ENCODE results near the gene SPDYE6. TPM values are rescaled to one million over a fixed set of nuclear protein-coding genes. Genes with fewer than 3 reads are reported as not detected.
A peak's percentile ranks its signal among the peaks of the same experiment; 100 is the strongest.

SPDYE6 gene
- polyA plus RNA-seq, 3 donors, result 0.12 to 0.29 TPM; not detected in 1

- Histone ChIP-seq H3K4me1 (ENCODE audit: control insufficient read depth in 1 of 2, insufficient read depth in 2 of 2, low read length in 2 of 2) (peaks cover 0 to 4% of the 10 kb centered on the region in 2 donors), H2AFZ (ENCODE audit: insufficient read depth, low read depth, low read length, poor library complexity, severe bottlenecking) (no peak overlapping the region), H3K9me3 (replicated peaks in 1 of 2; ENCODE audit: control insufficient read depth in 1 of 2, insufficient read depth in 1 of 2, low read length in 2 of 2) (no peaks in the 10 kb centered on the region), H4K20me1 (ENCODE audit: insufficient read depth, low read length) (no peaks in the 10 kb centered on the region), H3K27me3 (ENCODE audit: control insufficient read depth in 2 of 2, insufficient read depth in 2 of 2, low read length in 2 of 2) (no peaks in the 10 kb centered on the region), H3K27ac (ENCODE audit: low read depth in 1 of 2, low read length in 2 of 2) (no peak overlapping the region), H3K4me3 (replicated peaks in 1 of 3; ENCODE audit: low read depth in 2 of 3, low read length in 3 of 3) (no peak overlapping the region), H3K4me2 (replicated peaks; ENCODE audit: extremely low read depth, low read length, poor library complexity, severe bottlenecking) (no peak overlapping the region), H3K36me3 (replicated peaks in 1 of 2; ENCODE audit: control insufficient read depth in 1 of 2, insufficient read depth in 2 of 2, low read length in 2 of 2) (peaks cover 15 to 21% of the 10 kb centered on the region in 2 donors), H3K79me2 (ENCODE audit: insufficient read depth, low read length) (no peaks in the 10 kb centered on the region), H3K9ac (ENCODE audit: insufficient read depth, low read length, poor library complexity, severe bottlenecking) (no peak overlapping the region)
- Mint-ChIP-seq H3K9me3 (peaks cover 0 to 4% (median 0%) of the 10 kb centered on the region in 7 donors), H3K36me3 (peaks cover 20 to 24% of the 10 kb centered on the region in 2 donors), H3K27ac (no peak overlapping the region), H3K27me3 (ENCODE audit: low read depth in 3 of 3) (peaks cover 5 to 13% (median 6%) of the 10 kb centered on the region in 3 donors), H3K4me3 (no peak overlapping the region), H3K4me1 (peaks cover 19% of the 10 kb centered on the region)
- TF ChIP-seq CTCF (IDR thresholded peaks at IDR 0.05), result no peak
- intact Hi-C loops (cut with micrococcal nuclease), result no loop called here
- 83% methylated on average over 4 of the region's 5 CpGs for WGBS (ENCODE audit: insufficient coverage)
- DNase-seq, result no peak
These were observed 32.4 kb downstream of the SPDYE6 start for GRCh38 chr7:102323914-102324195.

DNA sequence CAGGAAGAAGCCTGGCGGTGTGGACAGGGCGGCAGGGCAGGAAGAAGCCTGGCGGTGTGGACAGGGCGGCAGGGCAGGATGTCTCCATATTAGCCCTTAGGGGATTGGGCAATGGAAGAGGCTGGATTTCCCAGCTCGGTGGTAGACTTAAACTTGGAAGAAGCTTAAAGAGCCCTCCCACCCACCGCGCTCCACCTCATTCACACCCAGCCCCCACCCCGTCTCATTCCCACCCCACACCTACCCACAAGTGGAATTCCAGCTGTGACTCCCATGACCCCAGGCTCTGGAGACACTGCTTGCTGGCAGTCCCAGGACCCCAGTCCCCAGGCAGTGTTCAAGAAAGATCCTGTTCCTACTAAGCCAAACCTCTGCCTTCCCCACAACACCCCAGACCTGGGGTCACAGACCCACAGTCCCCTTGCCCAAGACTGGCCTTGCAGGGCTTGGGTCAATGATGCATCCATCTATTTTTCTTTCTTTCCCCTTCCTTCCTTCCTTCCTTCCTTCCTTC is 34.0 kb downstream of the SPDYE6 start:
- Mint-ChIP-seq H3K27me3 (ENCODE audit: low read depth in 3 of 3) (peaks cover 3 to 7% (median 3%) of the 10 kb centered on the region in 3 donors), H3K9me3 (peaks cover 0 to 4% (median 0%) of the 10 kb centered on the region in 7 donors), H3K4me3 (peak overlapping the region in 1 of 2 donors; percentile 31), H3K36me3 (peaks cover 31 to 40% of the 10 kb centered on the region in 2 donors), H3K27ac (peak overlapping the region in 2 of 7 donors; percentile 12 to 57), H3K4me1 (peaks cover 7% of the 10 kb centered on the region)
- Histone ChIP-seq H2AFZ (ENCODE audit: insufficient read depth, low read depth, low read length, poor library complexity, severe bottlenecking) (no peak overlapping the region), H3K79me2 (ENCODE audit: insufficient read depth, low read length) (no peaks in the 10 kb centered on the region), H3K9ac (ENCODE audit: insufficient read depth, low read length, poor library complexity, severe bottlenecking) (no peak overlapping the region), H4K20me1 (ENCODE audit: insufficient read depth, low read length) (peaks cover 6% of the 10 kb centered on the region), H3K4me1 (ENCODE audit: control insufficient read depth in 1 of 2, insufficient read depth in 2 of 2, low read length in 2 of 2) (no peaks in the 10 kb centered on the region), H3K27ac (ENCODE audit: low read depth in 1 of 2, low read length in 2 of 2) (no peak overlapping the region), H3K36me3 (replicated peaks in 1 of 2; ENCODE audit: control insufficient read depth in 1 of 2, insufficient read depth in 2 of 2, low read length in 2 of 2) (peaks cover 31 to 37% of the 10 kb centered on the region in 2 donors), H3K4me3 (replicated peaks in 1 of 3; ENCODE audit: low read depth in 2 of 3, low read length in 3 of 3) (no peak overlapping the region), H3K4me2 (replicated peaks; ENCODE audit: extremely low read depth, low read length, poor library complexity, severe bottlenecking) (no peak overlapping the region), H3K27me3 (ENCODE audit: control insufficient read depth in 2 of 2, insufficient read depth in 2 of 2, low read length in 2 of 2) (no peaks in the 10 kb centered on the region), H3K9me3 (replicated peaks in 1 of 2; ENCODE audit: control insufficient read depth in 1 of 2, insufficient read depth in 1 of 2, low read length in 2 of 2) (no peaks in the 10 kb centered on the region)
- no peak for DNase-seq
- intact Hi-C loops (cut with micrococcal nuclease), result no loop called here
- 77% methylated on average over 4 of the region's 8 CpGs for WGBS (ENCODE audit: insufficient coverage)
- no peak for TF ChIP-seq CTCF (IDR thresholded peaks at IDR 0.05)
